Measurements from ENCODE around the gene FAM200C. TPM values are rescaled to one million over a fixed set of nuclear protein-coding genes. Genes with fewer than 3 reads are reported as not detected.
A peak's percentile ranks its signal among the peaks of the same experiment; 100 is the strongest.

The FAM200C gene
- total RNA-seq, 1 experiment from 2014 or later = 5.4 TPM

- TF ChIP-seq KAT7 (CRISPR knock-in tag; IDR thresholded peaks at IDR 0.05; ENCODE audit: borderline replicate concordance) = 0 out of 2 replicates have a peak, but pooled peaks have one; percentile 38
- 0 out of 2 replicates have a peak, but pooled peaks have one; percentile 54 for TF ChIP-seq NFE2L1 (CRISPR knock-in tag; IDR thresholded peaks at IDR 0.05)
- peak; percentile 48 for TF ChIP-seq MAX (CRISPR knock-in tag; IDR thresholded peaks at IDR 0.05)
- TF ChIP-seq GABPB1 (CRISPR knock-in tag; IDR thresholded peaks at IDR 0.05) = peak; percentile 30; the same call in 1 of the 2 replicates
Measured at GRCh38 chr5:160399402-160400353, at the start of gene FAM200C (continued).

- POLR2A ChIA-PET = no interaction called here
- no peaks in the 10 kb centered on the region for H3K4me1 Mint-ChIP-seq
Measured at GRCh38 chr5:160449458-160449857, 49.6 kb upstream of the FAM200C start.

More at GRCh38 chr5:160449458-160449857, 49.6 kb upstream of the FAM200C start:
- H3K27me3 Mint-ChIP-seq (ENCODE audit: low read depth) = no peaks in the 10 kb centered on the region; the same call in 1 of the 2 replicates
- H3K36me3 Mint-ChIP-seq = no peaks in the 10 kb centered on the region
- no peak overlapping the region for H3K4me3 Mint-ChIP-seq
- no peak overlapping the region for H3K27ac Mint-ChIP-seq
- DNase-seq (ENCODE audit: low spot score) = no peak
- CTCF ChIA-PET = interaction anchor here (1.3 kb wide), 1 partner anchor 11 kb away, joined by 5 read pairs; no protein-coding TSS in a partner anchor
- no peak for ATAC-seq
- TF ChIP-seq NFYB (CRISPR knock-in tag; conservative IDR thresholded peaks at IDR 0.05; ENCODE audit: low read depth) (no peak), MLX (CRISPR knock-in tag; IDR thresholded peaks at IDR 0.05) (no peak), EMX1 (CRISPR knock-in tag; IDR thresholded peaks at IDR 0.05) (no peak), ZNF138 (CRISPR knock-in tag; conservative IDR thresholded peaks at IDR 0.05) (no peak), ZNF416 (CRISPR knock-in tag; IDR thresholded peaks at IDR 0.05) (no peak), ESRRA (CRISPR knock-in tag; IDR thresholded peaks at IDR 0.05; ENCODE audit: borderline replicate concordance) (no peak), FOXP1 (CRISPR knock-in tag; IDR thresholded peaks at IDR 0.05; ENCODE audit: borderline replicate concordance) (no peak), E2F4 (CRISPR knock-in tag; IDR thresholded peaks at IDR 0.05; ENCODE audit: borderline replicate concordance, low read depth) (no peak), ZNF219 (CRISPR knock-in tag; IDR thresholded peaks at IDR 0.05; ENCODE audit: borderline replicate concordance) (no peak), USF2 (CRISPR knock-in tag; IDR thresholded peaks at IDR 0.05) (no peak), ERG (CRISPR knock-in tag; IDR thresholded peaks at IDR 0.05) (no peak), ATF6 (CRISPR knock-in tag; IDR thresholded peaks at IDR 0.05) (no peak), FOXP4 (CRISPR knock-in tag; IDR thresholded peaks at IDR 0.05) (no peak), FOXK1 (CRISPR knock-in tag; IDR thresholded peaks at IDR 0.05) (no peak), RELA (CRISPR knock-in tag; IDR thresholded peaks at IDR 0.05; ENCODE audit: borderline replicate concordance) (no peak), MYBL2 (CRISPR knock-in tag; IDR thresholded peaks at IDR 0.05) (no peak), ZNF281 (CRISPR knock-in tag; IDR thresholded peaks at IDR 0.05) (no peak), PREB (CRISPR knock-in tag; IDR thresholded peaks at IDR 0.05; ENCODE audit: borderline replicate concordance) (no peak)
- H3K9me3 Mint-ChIP-seq = peaks cover 18% of the 10 kb centered on the region; the same call in 1 of the 2 replicates
